Stimulated activated effector memory CD8-positive, alpha-beta T cell treated with anti-CD3 and anti-CD28 coated beads, Interleukin-12 subunit alpha, Interleukin-12 subunit beta, amount 100 ng/mL, for 72 hours (primary cell): Measurements from ENCODE around the gene DOCK11.

Experiments used
- ATAC-seq: fragments of 150-1000 bp; cut with Tn5 transposase; 2 replicates; pipeline ENCODE4 v1.10.0; 2021
- DNase-seq, 2 donors: peaks; one replicate each; pipeline ENCODE4 v3.0.0; 2021 to 2022; ENCODE audit warnings: low spot score in 2 of 2
- H3K27ac Mint-ChIP-seq: one replicate; pipeline ENCODE4 v1.8.0; 2022; ENCODE audit warnings: mild to moderate bottlenecking, mixed read lengths
- H3K36me3 Mint-ChIP-seq: one replicate; pipeline ENCODE4 v1.8.0; 2022; ENCODE audit warnings: mild to moderate bottlenecking, mixed read lengths
- H3K4me1 Mint-ChIP-seq: one replicate; pipeline ENCODE4 v1.8.0; 2022; ENCODE audit warnings: mixed read lengths
- H3K4me3 Mint-ChIP-seq: one replicate; pipeline ENCODE4 v1.8.0; 2022; ENCODE audit warnings: mild to moderate bottlenecking, mixed read lengths
- H3K9me3 Mint-ChIP-seq: one replicate; pipeline ENCODE4 v1.8.0; 2022; ENCODE audit warnings: mixed read lengths

The DOCK11 gene

DNA sequence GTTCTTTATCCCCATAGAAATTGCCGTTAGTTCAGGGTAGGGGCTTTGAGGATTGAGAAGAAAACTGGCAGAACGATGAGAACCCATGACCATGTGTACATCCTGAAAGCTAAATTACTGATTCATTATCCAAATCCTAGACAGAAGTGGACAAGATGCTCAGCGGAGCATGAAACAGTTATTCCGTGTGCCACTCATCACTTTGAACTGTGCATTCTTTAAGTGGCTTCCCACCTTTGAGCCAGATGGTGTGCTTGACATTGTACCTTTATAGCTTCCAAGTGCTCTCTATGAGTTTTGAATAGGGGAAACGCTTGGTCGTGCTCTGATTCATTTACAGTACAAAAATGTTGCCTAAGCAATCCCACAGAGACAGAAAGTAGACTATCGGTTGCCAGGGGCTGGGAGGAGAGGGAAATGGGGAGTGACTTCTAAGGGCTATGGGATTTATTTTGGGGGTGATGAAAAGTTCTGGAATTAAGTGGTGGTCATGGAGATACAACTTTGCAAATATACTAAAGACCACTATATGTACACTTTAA, 100.0 kb downstream of the DOCK11 start:
- no peak for DNase-seq
- Mint-ChIP-seq H3K4me1 (peaks cover 8% of the 10 kb centered on the region), H3K9me3 (no peaks in the 10 kb centered on the region), H3K4me3 (no peak overlapping the region), H3K36me3 (peaks cover 81% of the 10 kb centered on the region), H3K27ac (peak overlapping the region; percentile 65)
- ATAC-seq, result no peak

- ATAC-seq (no peak), DNase-seq (no peak)
- H3K27ac Mint-ChIP-seq, result peak overlapping the region; percentile 32
- H3K9me3 Mint-ChIP-seq, result no peaks in the 10 kb centered on the region
- H3K4me1 Mint-ChIP-seq, result peaks cover 8% of the 10 kb centered on the region
- peaks cover 84% of the 10 kb centered on the region for H3K36me3 Mint-ChIP-seq
- H3K4me3 Mint-ChIP-seq, result no peak overlapping the region
These were observed 100.8 kb downstream of the DOCK11 start for GRCh38 chrX:118596390-118596789.

DNA sequence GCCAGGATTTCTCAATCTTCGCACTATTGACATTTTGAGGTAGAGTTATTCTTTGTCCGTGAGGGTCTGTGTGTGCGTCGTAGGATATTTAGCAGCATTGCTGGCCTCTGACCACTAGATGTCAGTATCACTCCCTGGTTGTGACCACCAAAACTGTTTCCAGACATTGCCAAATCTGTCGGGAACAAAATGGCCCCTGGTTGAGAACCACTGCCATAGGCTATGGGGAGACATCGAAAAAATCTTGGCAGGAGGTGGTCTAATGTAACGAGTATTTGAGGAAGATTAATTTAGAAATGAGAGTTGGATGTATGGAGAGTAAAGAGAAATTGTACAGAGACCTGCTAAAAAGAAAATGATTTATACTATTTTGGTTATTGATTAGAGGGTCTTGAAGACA, 108.4 kb downstream of the DOCK11 start:
- ATAC-seq (peak; percentile 56), DNase-seq (peak; percentile 5 to 55)
- Mint-ChIP-seq H3K9me3 (no peaks in the 10 kb centered on the region), H3K36me3 (peaks cover 91% of the 10 kb centered on the region), H3K4me1 (peaks cover 11% of the 10 kb centered on the region), H3K4me3 (no peak overlapping the region), H3K27ac (peak overlapping the region; percentile 46)

GRCh38 chrX:118612290-118612689, 116.7 kb downstream of the DOCK11 start:
- Mint-ChIP-seq H3K4me3 (no peak overlapping the region), H3K27ac (peak overlapping the region; percentile 57), H3K4me1 (no peaks in the 10 kb centered on the region), H3K36me3 (peaks cover 100% of the 10 kb centered on the region), H3K9me3 (no peaks in the 10 kb centered on the region)
- ATAC-seq (no peak), DNase-seq (no peak)

- no peak for ATAC-seq
- Mint-ChIP-seq H3K9me3 (no peaks in the 10 kb centered on the region), H3K4me1 (no peaks in the 10 kb centered on the region), H3K4me3 (no peak overlapping the region), H3K36me3 (peaks cover 98% of the 10 kb centered on the region), H3K27ac (peak overlapping the region; percentile 2)
- DNase-seq, result no peak
These were observed 118.5 kb downstream of the DOCK11 start for GRCh38 chrX:118614150-118614549.

DNA sequence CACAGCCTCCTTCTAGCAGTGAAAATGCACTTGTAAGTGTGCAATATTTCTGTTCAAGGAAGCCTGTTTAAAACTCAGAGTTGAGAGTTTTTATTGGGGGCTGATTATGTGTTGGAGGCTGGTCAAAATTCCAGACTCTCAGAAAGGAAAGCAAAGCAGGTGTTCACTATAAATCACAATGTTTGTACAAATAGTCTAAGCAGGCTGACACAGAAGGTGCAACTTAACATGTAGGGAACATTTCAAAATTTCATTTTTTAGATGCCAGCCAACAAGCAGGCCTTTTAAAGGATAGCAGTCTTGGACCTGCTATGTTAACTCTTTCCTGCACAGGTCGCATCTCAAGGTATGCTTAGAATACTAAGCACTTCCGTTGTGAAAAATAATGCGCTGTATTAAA, 119.5 kb downstream of the DOCK11 start:
- H3K36me3 Mint-ChIP-seq, result peaks cover 96% of the 10 kb centered on the region

DNA sequence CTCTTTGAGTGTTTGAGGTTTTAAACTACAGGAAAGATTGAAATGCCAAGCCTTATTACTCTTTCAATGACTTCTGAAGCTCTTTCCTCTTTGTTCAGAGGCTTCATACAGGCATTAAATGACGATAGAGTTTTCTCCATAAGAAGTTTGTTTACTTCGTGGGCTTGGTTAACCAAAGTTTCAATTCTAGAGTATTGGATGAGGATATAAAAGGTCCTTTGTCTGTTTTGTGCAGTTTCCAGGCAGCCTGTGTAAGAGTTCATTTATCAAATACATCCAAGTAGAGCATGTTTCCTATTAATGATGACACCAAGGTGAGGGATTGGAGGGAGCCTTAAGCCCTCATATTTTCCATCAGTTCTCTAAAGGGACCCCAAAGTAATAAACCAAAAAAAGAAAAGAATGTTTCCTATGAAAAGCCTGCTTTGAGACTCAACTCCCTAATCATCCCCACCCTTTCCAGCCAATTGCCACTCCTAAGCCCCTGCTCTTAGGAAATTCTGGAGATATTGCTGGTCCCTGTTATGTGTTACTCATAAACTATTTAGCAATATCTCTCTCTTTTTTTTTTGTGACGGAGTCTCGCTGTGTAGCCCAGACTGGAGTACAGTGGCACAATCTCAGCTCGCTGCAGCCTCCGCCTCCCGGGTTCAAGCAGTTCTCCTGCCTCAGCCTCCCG, 125.6 kb downstream of the DOCK11 start:
- H3K36me3 Mint-ChIP-seq, result peaks cover 77% of the 10 kb centered on the region
- DNase-seq, result no peak
- H3K27ac Mint-ChIP-seq, result no peak overlapping the region

More for the DNA sequence above, 119.5 kb downstream of the DOCK11 start:
- no peaks in the 10 kb centered on the region for H3K9me3 Mint-ChIP-seq
- ATAC-seq (no peak), DNase-seq (no peak)
- no peak overlapping the region for H3K27ac Mint-ChIP-seq
- no peak overlapping the region for H3K4me3 Mint-ChIP-seq
- H3K4me1 Mint-ChIP-seq, result no peaks in the 10 kb centered on the region

GRCh38 chrX:118623062-118623461, 127.4 kb downstream of the DOCK11 start:
- H3K27ac Mint-ChIP-seq, result no peak overlapping the region
- H3K4me1 Mint-ChIP-seq, result no peaks in the 10 kb centered on the region
- H3K9me3 Mint-ChIP-seq, result no peaks in the 10 kb centered on the region
- H3K4me3 Mint-ChIP-seq, result no peak overlapping the region
- DNase-seq (no peak), ATAC-seq (no peak)
- H3K36me3 Mint-ChIP-seq, result peaks cover 74% of the 10 kb centered on the region

More for the DNA sequence above, 125.6 kb downstream of the DOCK11 start:
- no peak for ATAC-seq
- Mint-ChIP-seq H3K4me3 (no peak overlapping the region), H3K9me3 (no peaks in the 10 kb centered on the region), H3K4me1 (no peaks in the 10 kb centered on the region)

DNA sequence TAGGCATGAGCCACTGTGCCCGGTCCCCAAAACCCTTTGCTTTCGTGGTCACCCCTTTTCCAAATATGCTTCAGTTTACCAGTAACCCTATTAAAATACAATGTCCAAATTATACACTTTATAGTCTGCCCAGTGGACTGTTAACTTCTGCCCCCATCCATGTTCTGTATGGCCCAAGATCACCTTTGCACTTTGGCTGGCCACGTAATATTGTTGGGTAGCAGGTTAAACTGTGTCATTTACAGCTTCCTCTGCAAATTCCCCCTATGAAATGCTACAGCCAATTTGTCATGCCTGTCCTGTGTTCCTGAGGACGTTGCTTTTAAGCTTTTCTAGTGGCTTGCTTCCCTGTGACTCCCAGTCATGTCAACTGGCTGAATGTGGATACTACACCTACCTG, 130.7 kb downstream of the DOCK11 start:
- H3K27ac Mint-ChIP-seq, result no peak overlapping the region
- DNase-seq, result no peak
- peaks cover 77% of the 10 kb centered on the region for H3K36me3 Mint-ChIP-seq
- no peak overlapping the region for H3K4me3 Mint-ChIP-seq
- no peaks in the 10 kb centered on the region for H3K9me3 Mint-ChIP-seq
- no peaks in the 10 kb centered on the region for H3K4me1 Mint-ChIP-seq
- ATAC-seq, result no peak

DNA sequence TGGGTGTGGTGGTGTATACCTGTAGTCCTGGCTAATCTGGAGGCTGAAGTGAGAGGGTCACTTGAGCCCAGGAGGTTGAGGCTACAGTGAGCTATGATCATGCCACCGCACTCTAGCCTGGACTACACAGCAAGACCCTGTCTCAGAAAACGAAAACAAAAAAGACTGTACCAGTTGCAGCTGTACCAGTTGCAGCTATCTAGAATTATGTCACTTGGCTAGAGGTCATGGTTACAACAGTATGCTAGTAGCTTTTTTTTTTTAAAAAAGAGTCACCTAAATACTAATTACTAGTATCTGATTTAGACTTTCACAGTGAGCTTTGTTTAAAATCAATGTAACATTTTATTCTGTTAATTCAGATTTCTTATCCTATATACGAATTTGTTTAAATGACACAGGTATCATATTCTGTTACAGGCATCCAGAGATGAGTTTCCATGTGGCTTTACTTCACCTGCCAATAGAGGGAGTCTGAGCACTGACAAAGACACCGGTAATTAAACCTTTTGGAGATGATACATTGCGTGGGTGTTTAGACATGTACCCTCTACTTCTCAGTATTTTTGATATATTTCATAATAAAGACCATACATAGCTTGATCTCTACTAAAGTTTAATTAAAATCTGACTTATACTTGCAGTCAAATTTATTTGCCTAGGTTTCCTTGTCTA, 131.6 kb downstream of the DOCK11 start:
- no peak for ATAC-seq
- no peaks in the 10 kb centered on the region for H3K9me3 Mint-ChIP-seq
- no peak for DNase-seq
- no peak overlapping the region for H3K27ac Mint-ChIP-seq
- no peaks in the 10 kb centered on the region for H3K4me1 Mint-ChIP-seq
- no peak overlapping the region for H3K4me3 Mint-ChIP-seq
- H3K36me3 Mint-ChIP-seq, result peaks cover 84% of the 10 kb centered on the region

DNA sequence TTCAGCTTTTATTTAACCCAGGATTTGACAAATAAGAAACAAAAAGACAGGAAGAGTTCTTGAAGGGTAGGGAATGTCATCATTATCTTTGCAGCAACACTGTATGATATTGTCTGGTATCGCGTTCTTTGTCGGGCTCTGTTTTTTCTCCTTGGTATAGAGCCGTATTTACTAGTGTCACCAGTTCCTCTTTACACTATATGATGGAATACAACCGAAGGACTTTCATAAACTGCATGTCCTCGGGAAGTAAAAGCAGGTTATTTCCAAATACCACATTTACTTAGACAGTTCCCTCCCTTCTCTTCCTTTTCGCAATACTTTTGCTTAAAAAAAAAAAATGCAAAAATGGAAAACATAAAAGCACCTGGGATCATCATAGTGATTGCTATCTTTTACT, 135.2 kb downstream of the DOCK11 start:
- no peak for ATAC-seq
- no peak overlapping the region for H3K4me3 Mint-ChIP-seq
- H3K27ac Mint-ChIP-seq, result no peak overlapping the region
- DNase-seq, result no peak
- H3K9me3 Mint-ChIP-seq, result no peaks in the 10 kb centered on the region
- H3K4me1 Mint-ChIP-seq, result no peaks in the 10 kb centered on the region
- H3K36me3 Mint-ChIP-seq, result peaks cover 95% of the 10 kb centered on the region

- no peak overlapping the region for H3K4me3 Mint-ChIP-seq
- H3K27ac Mint-ChIP-seq, result no peak overlapping the region
- peaks cover 95% of the 10 kb centered on the region for H3K36me3 Mint-ChIP-seq
- H3K9me3 Mint-ChIP-seq, result no peaks in the 10 kb centered on the region
- no peak for ATAC-seq
- H3K4me1 Mint-ChIP-seq, result no peaks in the 10 kb centered on the region
- DNase-seq, result no peak
These were observed 136.0 kb downstream of the DOCK11 start for GRCh38 chrX:118631586-118631985.

DNA sequence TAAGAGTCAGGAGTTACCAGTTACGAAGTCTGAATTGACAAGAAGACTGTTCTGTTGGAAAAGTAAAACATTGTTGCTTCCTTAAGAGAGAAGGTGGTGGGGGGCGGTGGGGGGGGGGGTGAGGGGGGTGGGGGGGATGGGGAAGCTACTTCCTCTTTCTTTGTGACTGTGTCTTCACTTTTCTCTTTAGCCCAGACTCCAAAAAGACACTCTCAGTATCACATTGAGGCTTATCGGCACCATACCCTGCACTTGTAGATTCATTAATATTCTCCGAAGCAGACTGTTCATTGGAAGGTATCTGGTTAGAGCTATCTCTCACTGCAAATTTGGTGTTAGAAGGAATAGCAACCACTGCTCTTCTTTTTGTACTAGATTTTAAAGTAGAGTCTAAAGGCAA, 137.2 kb downstream of the DOCK11 start:
- Mint-ChIP-seq H3K9me3 (no peaks in the 10 kb centered on the region), H3K36me3 (peaks cover 99% of the 10 kb centered on the region), H3K27ac (no peak overlapping the region), H3K4me3 (no peak overlapping the region), H3K4me1 (no peaks in the 10 kb centered on the region)
- no peak for DNase-seq
- no peak for ATAC-seq

GRCh38 chrX:118633530-118633929, 137.9 kb downstream of the DOCK11 start:
- Mint-ChIP-seq H3K9me3 (no peaks in the 10 kb centered on the region), H3K27ac (no peak overlapping the region), H3K36me3 (peaks cover 99% of the 10 kb centered on the region), H3K4me3 (no peak overlapping the region), H3K4me1 (no peaks in the 10 kb centered on the region)
- DNase-seq (no peak), ATAC-seq (no peak)

DNA sequence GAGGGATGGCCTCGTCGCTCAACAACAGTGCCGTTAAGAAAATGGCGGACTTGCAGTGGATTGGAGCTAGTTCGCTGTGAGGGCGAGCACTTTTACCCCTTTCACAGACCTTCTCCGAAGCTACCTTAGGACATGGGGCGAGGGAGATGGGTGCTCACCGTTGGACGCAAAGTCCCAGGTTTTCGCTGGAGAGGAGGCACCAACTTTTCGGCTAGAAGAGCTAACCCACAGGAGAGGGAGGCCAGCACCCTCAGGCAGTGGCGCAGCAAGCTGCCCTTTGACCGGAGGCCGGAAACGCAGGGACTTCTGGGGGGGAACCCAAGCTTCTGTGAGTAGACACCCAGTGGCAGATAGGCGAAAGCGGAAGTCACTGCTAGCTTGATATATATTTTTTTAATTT, 138.7 kb downstream of the DOCK11 start:
- no peak overlapping the region for H3K4me3 Mint-ChIP-seq
- no peak overlapping the region for H3K27ac Mint-ChIP-seq
- H3K36me3 Mint-ChIP-seq, result peaks cover 99% of the 10 kb centered on the region
- H3K9me3 Mint-ChIP-seq, result no peaks in the 10 kb centered on the region
- ATAC-seq (no peak), DNase-seq (no peak)
- H3K4me1 Mint-ChIP-seq, result no peaks in the 10 kb centered on the region

DNA sequence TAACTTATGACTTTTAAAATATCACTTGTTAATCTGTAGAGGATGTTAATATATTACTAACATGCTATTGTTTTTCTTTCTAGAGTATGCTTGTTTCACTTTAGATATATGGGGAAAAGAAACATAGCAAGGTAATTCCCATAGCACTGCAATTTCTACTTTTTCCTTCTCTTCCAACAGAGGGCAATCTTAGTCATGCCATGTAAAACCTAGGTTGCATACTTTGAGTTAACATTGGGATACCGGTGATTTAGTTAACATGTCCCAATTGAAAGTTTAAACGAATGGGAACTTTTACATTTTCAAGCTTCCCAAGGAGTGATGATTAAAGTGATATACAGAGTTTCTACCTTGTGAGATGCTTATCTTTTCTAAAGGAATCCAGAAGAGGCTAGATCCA, 142.4 kb downstream of the DOCK11 start:
- ATAC-seq (no peak), DNase-seq (no peak)
- Mint-ChIP-seq H3K4me3 (no peak overlapping the region), H3K36me3 (peaks cover 94% of the 10 kb centered on the region), H3K9me3 (no peaks in the 10 kb centered on the region), H3K4me1 (no peaks in the 10 kb centered on the region), H3K27ac (peak overlapping the region; percentile 14)
